GM21381 (cell line): Measurements from ENCODE around the gene FKBP5.
"Not testable (repeated sequence)": the region's sequence is repeated elsewhere in the genome, so short reads cannot be mapped to it uniquely, and the experiment has no call there.

Experiments
- ATAC-seq: cut with Tn5 transposase; IDR thresholded peaks from one replicate; pipeline ENCODE4 v1.9.1; 2021; ENCODE audit warnings: mild to moderate bottlenecking, moderate library complexity; ENCODE audit not compliant: unreplicated experiment

Gene FKBP5

DNA sequence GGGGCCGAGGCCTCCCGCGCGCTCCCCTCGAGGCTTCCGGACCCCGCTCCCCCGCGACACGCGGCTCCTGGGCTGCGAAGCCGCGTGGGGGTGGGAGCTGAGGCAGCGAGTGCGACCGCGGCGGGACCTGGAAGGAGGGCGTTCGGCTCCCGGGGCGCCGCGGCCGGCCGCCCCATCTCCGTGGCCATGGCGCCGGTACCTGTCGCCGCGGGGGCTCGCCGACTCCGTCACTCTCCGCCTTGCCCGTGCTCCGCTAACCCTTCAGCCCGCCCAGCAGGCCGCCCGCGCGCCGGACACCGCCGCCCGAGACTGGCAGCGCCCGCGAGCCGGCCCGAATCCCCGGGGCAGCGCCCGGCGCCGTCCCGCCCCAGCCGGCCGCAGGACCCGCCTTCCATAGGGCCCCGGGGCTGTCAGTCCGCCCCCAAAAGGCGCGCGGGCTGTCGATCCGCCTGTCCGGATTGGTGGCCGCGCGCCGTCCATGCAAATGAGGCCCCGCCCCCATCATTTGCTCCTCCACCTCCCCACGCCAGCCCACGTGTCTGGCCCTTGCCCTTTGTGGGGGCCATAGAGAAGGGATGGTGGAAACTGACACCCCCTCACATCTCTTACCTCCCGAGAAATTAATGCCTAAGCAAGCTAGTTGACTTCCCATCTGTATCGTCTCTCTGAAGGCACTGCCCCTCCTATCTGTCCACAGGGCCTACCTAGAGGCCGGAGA lies at the start of gene FKBP5:
Gene FKBP5 (minus strand): TSS at position 311 of the 718 bp plus-strand sequence. CDS start 46,091 bp downstream, outside the sequence.
- ATAC-seq: peak; percentile 86

DNA sequence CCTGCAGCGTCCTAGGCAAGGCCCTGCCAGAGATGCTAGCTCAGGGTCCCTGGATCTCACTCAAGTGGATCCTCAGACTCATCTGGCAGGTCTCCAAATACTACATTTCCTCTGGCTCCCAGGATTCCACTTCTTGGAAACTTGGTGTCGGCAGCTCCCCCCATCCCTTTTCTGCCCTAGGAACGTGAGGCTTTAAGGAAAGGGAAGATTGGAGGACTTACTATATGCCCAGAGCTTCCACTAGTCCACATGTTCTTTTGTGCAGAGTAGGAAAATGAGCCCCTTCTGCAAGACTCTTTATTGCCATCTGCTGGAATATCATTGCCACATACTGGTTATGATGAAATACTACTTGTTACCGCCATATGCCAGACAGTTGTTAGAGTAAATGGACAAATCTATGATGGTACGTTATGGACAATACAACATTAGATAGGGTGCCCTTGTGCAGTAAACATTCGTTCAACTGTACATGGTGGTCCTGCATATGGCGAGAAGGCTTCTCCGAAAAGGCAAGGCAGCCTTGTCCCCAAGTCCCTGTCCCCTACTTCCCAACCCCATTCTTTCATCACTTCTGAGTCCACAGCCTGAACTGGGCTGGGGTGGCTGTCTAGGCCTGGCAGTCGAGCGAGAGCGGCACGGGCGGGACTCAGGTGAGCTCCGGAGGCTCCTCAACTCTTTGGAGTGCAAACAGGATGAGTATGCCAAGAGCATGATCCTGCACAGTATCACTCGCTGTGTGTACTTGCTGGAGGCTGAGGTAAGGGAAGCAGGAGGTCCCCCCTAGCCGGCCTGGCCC lies 48.9 kb upstream of the FKBP5 start:
- no peak for ATAC-seq

DNA sequence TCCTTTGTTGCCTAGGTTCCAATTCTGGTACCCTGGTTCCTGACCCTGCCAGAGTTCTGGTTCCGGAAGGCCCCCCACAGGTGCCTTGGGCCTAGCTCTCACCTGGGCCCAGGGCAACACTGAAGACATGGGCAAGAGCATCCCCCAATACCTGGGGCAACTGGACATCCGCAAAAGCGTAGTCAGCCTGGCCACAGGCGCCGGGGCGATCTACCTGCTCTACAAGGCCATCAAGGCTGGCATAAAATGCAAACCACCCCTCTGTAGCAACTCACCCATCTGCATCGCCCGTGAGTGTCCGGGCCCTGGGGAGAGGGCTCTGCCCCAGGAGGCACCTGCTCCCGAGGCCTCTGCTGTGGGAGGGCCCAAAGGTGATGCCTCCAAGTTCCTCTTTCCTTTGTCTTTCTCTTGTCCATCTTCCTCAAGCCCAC lies 48.3 kb upstream of the FKBP5 start, which contains the start of gene ARMC12:
Gene ARMC12 (plus strand): TSS at position 51 of the 431 bp plus-strand sequence. CDS start 77 bp downstream, at position 128.
- ATAC-seq: no peak

DNA sequence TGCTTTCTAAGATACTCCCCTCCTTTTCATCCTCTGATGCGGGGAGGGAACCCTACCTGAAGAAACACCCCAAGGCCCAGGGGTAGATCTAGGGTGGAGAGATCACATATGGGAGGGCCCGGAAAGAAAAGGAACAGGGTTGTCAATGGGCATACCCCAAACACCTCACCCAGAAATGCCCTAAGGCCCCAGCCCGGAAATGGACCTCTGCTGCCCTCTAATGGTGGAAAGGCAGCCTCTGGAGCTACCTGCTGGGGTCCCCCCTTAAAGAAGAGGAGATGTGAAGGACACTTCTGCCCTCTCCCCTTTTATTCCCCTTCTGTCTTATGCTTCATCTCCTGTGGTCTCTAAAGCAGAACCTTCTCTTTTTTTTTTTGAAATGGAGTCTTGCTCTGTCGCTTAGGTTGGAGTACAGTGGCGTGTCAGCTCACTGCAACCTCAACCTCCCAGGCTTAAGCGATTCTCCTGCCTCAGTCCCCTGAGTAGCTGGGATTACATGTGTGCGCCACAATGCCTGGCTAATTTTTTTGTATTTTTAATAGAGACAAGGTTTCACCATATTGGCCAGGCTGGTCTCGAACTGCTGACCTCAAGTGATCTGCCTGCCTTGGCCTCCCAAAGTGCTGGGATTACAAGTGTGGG lies 47.7 kb upstream of the FKBP5 start:
- no peak for ATAC-seq

DNA sequence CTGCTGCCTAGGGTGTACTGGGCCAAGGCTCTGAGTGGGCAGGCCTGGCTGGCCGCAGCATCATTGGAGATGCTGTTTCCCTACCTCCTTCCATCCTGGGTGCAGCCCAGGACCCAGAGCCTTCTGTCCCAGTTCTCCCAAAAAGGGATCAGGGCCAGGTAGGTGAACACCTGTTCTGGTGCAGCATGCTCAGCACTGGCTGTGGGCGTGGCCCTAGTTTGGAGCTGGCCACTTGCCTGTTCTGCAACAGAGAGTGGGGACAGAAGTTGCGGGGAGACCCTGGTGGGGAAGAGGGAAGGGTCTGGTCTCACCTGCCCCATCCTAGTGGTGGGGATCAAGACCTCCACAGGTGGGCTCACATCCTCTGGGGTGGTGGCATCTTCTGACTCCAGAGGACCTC lies 46.7 kb upstream of the FKBP5 start:
- ATAC-seq: no peak

DNA sequence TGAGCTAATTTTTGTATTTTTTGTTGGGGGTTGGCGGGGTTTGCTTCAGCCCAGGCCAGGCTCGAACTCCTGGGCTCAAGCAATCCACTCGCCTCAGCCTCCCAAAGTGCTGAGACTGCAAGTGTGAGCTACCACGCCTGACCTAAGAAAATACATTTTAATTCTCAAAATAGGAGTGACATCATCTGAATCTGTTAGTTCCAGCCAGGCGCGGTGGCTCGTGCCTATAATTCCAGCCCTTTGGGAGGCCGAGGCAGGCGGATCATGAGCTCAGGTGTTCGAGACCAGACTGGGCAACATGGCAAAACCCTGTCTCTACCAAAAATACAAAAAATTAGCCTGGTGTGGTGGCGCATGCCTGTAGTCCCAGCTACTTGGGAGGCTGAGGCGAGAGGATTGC lies 45.6 kb upstream of the FKBP5 start:
- not testable (repeated sequence) for ATAC-seq

DNA sequence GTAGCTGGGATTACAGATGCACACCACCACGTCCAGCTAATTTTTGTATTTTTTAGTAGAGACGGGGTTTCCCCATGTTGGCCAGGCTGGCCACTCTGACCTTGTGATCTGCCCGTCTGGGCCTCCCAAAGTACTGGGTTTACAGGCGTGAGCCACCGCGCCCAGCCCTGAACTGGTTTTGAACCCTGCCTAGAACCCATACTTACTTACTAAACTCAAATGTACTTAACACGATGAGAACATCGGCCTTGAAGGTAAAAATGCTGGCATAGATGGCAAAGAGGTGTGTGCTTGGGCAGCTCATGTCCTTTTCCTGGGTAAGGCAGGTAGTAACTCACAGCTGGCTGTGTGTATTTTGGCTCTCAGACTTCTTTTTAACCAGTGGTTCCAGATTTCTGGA lies 44.9 kb upstream of the FKBP5 start:
- ATAC-seq: no peak

DNA sequence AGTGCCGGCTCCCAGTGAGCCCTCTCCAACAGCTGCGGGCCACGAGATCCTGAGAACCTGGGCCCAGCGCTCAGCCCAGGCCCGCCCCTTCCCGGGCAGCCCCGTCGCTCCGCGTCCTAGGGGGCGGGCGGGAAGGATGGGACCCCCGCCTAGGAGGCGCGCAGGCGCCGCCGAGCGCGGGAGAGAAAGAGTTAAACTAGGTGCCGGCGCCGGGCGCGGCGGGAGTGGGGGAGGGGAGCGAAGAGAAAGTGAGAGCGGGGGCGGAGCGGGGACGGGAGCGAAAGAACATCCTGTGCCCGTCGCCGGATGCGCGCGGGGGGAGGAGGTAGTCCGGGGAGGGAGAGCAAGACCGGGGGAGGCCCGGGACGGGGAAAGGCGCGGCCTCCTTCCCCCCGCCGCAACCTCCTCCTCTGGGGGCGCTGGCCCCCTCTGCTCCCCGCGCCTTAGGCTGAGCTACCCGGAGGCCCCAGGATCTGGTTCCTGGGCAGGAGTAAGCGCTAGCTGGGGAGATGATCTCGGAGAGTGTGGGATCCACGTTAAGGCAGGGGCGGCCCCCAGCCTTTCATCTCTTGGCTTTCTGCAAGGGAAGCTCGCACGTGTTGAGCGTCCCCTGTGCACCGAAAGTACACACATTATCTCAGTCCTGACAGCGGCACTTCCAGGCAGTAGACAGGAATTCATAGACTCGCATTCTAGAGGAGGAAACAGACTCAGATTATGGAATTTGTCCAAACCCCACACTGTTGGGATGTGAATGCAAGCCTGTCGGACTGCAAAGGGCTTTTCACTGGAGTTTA lies 43.2 kb upstream of the FKBP5 start:
- ATAC-seq: peak; percentile 51

DNA sequence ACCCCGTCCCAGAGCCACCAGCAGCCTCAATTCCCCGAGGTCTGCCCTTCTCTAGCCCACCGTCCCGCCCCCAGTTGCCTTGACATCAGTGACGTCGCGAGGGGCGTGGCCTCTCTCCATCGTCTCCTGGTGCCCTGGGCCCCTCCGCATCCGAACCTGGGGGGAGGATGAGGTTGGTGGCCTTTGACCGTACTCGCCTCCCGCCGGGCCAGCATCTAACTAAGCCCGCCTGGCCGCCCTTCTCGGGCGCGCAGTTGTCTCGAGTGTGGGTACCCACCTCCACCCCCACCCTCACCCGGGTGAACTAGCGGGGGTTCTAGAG lies 42.7 kb upstream of the FKBP5 start:
- peak; percentile 46 for ATAC-seq

DNA sequence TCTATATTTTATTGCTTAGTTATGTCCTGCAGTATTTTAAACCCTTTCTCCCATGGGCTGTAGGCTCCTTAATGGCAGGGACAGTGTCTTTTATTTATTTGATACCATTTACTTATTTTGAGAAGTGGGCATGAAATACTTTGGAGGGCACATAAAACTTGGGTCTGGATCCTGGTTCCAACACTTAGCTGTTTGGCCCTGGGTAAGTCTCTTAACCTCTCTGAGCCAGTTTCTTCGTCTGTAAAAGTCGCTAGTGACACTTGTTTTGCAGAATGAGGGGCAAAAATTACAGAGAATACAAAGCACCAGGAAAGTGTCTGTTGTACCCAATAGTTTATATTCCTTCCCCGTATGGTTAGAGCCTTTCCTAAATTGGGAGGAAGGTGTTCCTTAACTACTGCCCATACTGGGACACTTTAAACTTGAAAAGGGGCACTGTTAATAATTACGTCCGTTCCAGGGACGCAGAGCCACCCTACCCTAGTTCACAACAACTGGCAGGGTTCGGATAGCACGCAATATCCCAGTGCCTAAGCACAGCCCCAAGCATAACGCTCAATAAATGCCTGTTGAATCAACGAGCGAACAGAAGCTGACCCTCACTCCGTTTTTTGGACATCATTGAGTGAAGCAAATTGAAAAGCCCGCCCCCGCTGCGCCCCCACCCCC lies 42.2 kb upstream of the FKBP5 start:
- ATAC-seq: no peak

DNA sequence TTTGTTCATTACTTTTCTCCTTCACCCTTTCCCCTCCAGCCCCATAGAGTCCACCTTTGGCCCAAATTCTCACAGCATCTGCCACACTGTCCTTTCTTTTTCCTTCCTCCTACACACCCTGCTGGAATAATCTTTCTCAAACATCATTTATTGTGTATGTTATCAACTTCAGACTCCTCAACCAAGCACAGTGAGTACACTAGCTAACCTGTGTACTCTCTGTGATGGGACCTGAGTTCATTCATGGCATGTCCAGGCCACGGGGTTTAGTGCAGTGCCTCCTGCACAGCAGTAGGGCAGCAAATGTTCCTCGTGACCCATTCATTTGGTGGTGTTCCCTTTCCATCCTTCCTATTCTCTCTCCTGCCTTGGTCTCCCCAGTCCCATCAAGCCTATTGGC lies 41.0 kb upstream of the FKBP5 start:
- ATAC-seq: no peak

DNA sequence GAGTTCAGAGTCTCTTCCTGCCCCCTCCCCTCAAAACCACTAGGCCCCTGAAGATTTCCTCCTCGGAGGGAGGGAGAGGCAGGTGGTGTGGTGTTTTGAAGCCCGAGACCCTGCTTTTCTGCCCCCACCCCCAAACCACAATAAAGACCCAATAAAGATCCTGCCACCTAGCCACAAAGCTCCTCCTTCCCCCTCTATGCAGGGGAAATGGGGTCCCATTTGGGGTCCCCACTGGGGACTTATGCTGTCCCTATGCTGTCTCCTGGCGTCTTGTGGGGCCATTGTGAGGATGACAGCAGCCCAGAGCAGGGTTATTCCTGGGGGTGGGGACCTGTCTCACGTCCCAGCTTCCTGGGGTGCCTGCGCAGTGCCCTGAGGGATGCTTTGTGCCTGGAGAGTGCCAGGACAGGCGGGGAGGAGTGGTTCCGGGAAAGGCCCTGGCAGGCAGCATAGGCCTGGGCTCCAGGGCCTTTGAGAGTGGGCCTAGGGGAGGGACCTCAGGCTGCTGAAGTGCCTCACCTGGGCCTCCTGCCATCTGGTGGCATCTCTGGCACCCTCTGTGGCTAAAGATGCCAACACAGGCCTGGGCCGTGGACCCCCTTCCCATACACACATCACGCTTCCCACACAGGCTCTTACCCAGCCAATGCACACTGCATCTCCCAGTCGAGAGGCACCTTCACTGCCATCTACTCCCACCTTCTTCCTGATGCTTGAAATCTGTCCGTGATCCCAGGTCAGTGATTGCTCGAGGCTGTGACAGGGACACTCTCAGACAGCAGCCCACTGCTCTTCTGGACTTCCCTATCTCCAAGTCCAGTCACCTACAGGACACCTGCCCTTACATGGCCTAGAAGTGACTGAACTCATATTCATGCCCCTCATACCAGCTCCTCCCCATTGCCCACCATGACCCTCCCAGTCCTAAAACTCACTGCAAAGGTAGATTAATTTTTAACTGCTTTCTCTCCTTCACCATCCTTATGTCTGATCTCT lies 40.3 kb upstream of the FKBP5 start:
- ATAC-seq: no peak

DNA sequence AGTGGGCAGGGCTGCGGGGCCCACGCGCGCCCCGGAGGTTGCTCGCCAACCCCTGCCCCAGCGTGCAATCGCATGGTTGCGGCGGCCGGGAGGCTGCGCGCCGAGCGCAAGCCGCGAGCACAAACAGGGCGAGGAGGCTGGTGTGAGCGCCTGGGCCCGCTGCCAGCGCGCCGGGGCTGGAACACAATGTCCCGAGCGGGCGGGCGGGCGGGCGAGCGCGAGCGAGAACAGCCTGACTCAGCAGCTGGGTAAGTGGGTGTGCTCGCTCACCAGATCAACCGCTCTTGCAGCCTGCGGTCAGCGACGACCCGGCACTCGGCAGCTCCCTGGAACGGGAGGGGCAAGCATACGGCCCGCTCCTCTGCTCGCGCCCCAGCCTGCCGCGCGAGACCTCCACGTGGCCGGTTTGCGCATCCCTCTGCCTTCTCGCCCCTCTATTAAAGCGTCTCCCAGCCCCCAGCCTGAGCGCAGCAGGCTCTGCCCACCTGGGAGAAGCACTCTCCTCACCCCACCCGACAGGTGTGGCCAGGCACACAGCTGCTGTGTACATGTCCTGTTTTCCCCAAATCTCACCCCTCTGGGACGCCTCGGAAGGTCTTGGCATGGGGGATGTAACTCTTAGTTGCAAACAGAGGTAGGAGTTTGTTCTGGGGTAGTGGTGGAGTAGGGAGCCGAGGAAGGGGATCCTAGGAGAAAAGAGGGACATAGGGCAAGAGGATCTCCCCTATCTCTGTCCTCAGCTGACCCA lies 39.4 kb upstream of the FKBP5 start:
- ATAC-seq: peak; percentile 36

DNA sequence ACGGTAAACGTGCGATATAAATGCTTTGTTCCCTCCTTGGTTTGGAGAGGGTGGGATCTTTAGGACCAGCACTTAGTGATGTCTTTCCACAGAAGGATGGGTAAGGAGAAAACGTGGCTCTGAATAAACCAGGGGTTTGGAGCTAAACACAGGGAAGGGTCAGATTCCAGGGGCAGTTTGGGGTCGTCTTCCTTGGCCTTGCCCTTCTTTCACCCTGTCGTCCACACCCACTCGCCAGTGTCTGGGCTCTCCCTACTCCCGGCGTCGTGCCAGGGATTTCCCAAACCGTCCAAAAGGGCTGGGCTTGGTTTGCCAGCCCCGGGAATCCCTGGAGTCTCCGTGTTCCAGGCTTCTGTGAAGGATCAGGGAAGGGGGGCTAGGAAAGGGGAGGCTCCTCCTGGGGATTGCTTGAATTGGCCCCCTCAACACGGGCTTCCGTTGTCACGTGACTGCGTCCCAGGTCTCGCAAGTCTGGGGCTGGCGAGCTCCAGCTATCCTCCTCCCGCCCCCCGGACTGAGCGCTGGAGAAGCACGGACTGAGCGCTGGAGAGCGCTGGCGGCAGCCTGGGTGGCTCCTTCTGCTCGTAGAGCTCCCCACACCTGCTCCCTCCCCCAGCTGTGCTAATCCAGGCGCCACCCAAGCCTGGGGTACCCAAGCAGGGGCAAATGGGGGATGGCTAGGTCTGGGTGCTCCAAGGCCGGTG lies 38.7 kb upstream of the FKBP5 start:
- ATAC-seq: no peak

DNA sequence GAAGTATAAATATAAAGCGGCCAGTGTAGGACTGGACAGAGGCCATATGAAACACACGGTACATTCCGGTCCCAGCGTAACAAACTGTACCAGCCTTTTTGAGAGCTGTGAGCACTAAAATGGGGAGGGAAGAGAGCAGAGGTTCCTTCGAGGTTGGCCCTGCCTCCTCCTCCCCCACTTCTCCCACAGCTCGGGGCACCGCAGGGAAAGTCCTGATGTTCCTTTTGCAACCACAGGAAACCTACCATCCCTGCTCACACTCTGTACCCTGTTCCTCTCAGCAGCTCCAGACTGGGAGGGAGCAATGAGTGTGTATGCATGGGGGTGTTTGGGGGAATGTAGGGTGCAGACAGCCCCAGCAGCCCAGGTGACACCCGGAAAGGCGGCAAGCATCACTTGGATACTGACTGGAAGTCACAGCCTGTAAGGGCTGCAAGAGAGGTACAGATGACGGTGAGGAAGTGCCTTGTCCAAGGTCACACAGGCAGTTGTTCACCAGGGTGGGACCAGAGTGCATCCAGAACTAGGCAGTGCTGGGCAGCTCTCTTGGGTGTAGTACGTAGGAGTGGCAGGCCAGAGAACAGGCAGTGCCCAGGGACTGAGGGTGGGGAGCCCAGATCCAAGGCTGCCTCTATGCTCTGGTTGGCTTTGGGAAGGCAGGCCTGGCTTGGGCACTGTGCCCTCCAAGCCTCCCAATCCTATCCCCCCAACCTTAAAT lies 37.2 kb upstream of the FKBP5 start:
- no peak for ATAC-seq

DNA sequence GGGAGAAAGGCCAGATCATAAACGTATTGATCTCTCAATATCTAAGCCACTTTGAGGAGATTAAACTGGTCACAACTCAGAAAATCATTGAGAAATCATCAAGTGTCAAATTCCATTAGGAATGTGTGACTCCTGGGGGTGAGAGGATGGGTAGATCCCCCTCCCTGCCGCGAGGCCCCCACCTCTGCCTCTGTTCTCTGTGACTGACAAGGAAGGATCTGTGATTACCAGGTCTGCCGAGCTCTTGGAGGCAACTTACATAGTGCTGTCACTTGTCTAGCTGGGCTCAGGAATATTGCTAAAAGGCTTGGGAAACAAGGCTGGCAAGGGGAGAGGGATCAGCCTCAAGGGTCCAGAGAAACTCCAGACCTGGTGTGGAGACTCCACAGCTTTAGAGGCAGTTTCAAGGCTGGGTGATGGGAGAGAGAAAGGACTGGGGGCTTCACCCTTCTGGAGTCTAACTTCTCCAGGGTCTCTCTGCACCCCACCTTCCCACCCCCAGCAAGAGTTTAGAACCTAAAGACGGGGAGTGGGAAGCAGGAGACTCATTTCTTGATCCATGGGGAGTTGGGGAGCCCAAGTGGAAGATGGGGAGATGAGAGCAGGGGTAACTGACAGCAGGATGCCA lies 36.5 kb upstream of the FKBP5 start:
- ATAC-seq: no peak

DNA sequence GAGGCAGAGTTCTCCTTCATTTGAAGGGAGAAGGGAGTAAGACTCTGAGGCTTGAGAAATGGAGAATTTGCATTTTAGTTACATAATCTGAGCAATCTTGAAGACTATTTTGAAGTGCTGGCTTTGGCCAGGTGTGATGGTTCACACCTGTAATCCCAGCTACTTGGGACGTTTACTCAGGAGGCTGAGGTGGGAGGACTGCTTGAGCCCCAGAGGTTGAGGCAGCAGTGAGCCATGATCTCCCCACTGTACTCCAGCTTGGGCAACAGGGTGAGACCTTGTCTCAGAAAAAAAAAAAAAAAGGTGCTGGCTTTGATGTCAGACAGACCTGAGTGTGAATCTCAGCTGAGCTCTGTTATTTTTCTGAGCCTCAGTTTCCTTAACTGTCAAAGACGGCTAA lies 35.8 kb upstream of the FKBP5 start:
- ATAC-seq: no peak
